Ascending aorta (tissue), 2 donors: ENCODE results near the gene MDH2. TPM values are rescaled to one million over a fixed set of nuclear protein-coding genes. Genes with fewer than 3 reads are reported as not detected.
"Not testable (repeated sequence)": the region's sequence is repeated elsewhere in the genome, so short reads cannot be mapped to it uniquely, and the experiment has no call there.

ENCODE experiments used
- DNase-seq, 2 donors: peaks; one replicate each; pipeline ENCODE4 v3.0.0-alpha.2; 2019; ENCODE audit warnings: low spot score in 2 of 2
- H3K27ac ChIP-seq, 2 donors: fragments of 200-600 bp; sonication (generic); one replicate each; pipeline ENCODE4 v1.5.1; 2016 to 2017; ENCODE audit warnings: mild to moderate bottlenecking in 1 of 2
- H3K27me3 ChIP-seq: fragments of 200-600 bp; sonication (generic); one replicate; pipeline ENCODE4 v1.5.1; 2017
- H3K36me3 ChIP-seq, 2 donors: fragments of 200-600 bp; sonication (generic); one replicate each; pipeline ENCODE4 v1.5.1; 2016
- H3K4me1 ChIP-seq, 2 donors: fragments of 200-600 bp; sonication (generic); one replicate each; pipeline ENCODE4 v1.5.1; 2016 to 2017; ENCODE audit warnings: mild to moderate bottlenecking in 1 of 2
- H3K4me3 ChIP-seq, 2 donors: fragments of 200-600 bp; sonication (generic); one replicate each; pipeline ENCODE4 v1.5.1; 2016 to 2017; ENCODE audit warnings: mild to moderate bottlenecking in 1 of 2
- H3K9me3 ChIP-seq, 2 donors: fragments of 200-600 bp; sonication (generic); one replicate each; pipeline ENCODE4 v1.5.1; 2016
- intact Hi-C: fragments of 100-400 bp; cut with DNase I; formaldehyde crosslinking; loops from one replicate; pipeline ENCODE4 v1.15.1; 2023
- total RNA-seq: library from RNA; depleted of rRNA; stranded (reverse); fragments of >200 nt; gene quantifications from one replicate; pipeline ENCODE4 v1.1.0, GENCODE V29; 2016
- TF ChIP-seq, protein P1 (sequence below), 3 experiments: fragments of 200-600 bp in 2 of 3; fragments of 450-650 bp in 1 of 3; sonication (generic) in 2 of 3; IDR thresholded peaks; one replicate each; pipeline ENCODE4 v1.5.1; 2016 to 2019; ENCODE audit warnings: antibody characterized with exemption in 3 of 3, mild to moderate bottlenecking in 1 of 3, moderate library complexity in 1 of 3

Gene MDH2
- total RNA-seq, 1 donor from 2014 or later, result 63.5 TPM

DNA sequence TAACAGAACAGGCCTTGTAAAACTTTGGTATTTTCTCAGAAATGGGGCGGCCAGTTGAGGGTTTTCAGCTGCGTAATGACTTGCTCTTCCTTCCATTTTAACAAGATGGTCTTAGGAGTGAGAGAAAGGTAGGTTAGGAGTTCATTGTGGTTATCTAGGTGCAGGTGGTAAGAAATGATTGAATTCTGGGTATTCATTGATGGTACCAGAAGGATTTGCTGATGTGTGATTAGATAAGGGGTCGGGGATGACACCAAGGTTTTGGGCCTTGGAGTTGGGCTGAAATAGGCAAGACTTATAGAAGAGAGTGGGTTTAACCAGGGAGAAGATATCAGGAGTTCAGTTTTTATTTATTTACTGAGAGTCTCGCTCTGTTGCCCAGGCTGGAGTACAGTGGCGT, 2.6 kb downstream of the MDH2 start:
- TF ChIP-seq, protein P1, sequence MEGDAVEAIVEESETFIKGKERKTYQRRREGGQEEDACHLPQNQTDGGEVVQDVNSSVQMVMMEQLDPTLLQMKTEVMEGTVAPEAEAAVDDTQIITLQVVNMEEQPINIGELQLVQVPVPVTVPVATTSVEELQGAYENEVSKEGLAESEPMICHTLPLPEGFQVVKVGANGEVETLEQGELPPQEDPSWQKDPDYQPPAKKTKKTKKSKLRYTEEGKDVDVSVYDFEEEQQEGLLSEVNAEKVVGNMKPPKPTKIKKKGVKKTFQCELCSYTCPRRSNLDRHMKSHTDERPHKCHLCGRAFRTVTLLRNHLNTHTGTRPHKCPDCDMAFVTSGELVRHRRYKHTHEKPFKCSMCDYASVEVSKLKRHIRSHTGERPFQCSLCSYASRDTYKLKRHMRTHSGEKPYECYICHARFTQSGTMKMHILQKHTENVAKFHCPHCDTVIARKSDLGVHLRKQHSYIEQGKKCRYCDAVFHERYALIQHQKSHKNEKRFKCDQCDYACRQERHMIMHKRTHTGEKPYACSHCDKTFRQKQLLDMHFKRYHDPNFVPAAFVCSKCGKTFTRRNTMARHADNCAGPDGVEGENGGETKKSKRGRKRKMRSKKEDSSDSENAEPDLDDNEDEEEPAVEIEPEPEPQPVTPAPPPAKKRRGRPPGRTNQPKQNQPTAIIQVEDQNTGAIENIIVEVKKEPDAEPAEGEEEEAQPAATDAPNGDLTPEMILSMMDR (IDR thresholded peaks at IDR 0.05), result no peak
- no peaks in the 10 kb centered on the region for H3K27me3 ChIP-seq
- intact Hi-C loops, result no loop called here
- peaks cover 5 to 24% of the 10 kb centered on the region in 2 donors for H3K36me3 ChIP-seq
- H3K27ac ChIP-seq, result no peak overlapping the region
- H3K9me3 ChIP-seq, result no peaks in the 10 kb centered on the region
- no peak overlapping the region for H3K4me3 ChIP-seq
- DNase-seq, result no peak
- H3K4me1 ChIP-seq, result peaks cover 0 to 19% of the 10 kb centered on the region in 2 donors

DNA sequence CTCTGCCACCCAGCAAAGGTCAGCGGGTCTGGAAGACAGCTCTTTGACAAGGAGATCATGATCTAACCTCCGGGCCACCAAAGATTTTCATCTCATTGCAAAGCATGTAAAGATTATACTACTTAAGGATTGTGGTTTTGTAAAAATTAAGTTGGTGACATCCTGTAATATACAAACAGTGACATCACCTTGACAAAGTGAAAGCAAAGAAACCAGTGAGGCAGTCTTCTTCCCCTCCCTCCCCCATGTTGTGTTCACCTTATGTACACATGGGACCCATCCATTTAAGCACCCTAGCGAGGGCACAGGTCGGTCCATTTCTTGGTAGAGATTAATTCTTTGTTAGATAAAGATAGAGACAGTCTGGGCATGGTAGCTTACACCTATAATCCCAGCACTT, 3.9 kb downstream of the MDH2 start:
- H3K4me1 ChIP-seq, result peaks cover 0 to 13% of the 10 kb centered on the region in 2 donors

DNA sequence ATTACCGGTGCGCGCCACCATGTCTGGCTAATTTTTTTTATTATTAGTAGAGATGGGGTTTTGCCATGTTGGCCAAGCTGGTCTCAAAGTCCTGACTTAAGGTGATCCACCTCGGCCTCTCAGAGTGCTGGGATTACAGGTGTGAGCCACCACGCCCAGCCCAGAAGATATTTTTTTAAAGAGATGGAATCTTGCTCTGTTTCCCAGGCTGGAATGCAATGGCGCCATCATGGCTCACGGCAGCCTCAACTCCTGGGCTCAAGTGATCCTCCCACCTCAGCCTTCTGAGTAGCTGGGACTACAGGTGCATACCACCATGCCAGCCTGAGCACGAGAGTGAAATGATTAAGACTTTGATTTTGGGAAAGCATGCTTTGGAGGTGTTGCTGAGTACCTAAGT, 4.8 kb downstream of the MDH2 start:
- H3K4me3 ChIP-seq, DNase-seq, intact Hi-C loops, H3K27me3 ChIP-seq, H3K27ac ChIP-seq, H3K9me3 ChIP-seq: not testable (repeated sequence)
- peaks cover 0 to 10% of the 10 kb centered on the region in 2 donors for H3K4me1 ChIP-seq
- peaks cover 13 to 31% of the 10 kb centered on the region in 2 donors for H3K36me3 ChIP-seq

More for the DNA sequence above, 3.9 kb downstream of the MDH2 start:
- Histone ChIP-seq H3K4me3 (no peak overlapping the region), H3K27me3 (no peaks in the 10 kb centered on the region), H3K9me3 (no peaks in the 10 kb centered on the region), H3K27ac (no peak overlapping the region), H3K36me3 (peaks cover 7 to 24% of the 10 kb centered on the region in 2 donors)
- intact Hi-C loops, result no loop called here
- DNase-seq, result no peak
- TF ChIP-seq, protein P1 (IDR thresholded peaks at IDR 0.05), result no peak

DNA sequence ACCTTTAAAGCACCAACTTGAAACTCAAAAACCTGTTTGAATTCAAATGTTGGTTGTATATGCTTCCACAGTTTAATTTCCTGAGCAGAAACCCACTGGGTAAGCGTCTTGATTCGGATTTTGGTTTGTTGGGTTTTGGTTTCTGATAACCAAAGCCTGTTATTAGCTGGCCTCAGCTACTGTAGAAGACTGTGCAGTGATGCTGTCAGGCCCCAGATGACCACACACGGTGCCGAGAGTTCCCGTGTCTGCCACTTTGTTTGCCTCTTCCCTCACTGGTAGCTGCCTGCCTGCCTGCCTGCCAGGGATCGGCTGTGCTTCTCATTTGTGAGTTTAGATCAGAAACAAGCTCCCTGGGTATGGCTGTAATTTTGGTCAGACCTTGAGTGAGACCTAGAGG, 5.6 kb downstream of the MDH2 start:
- Histone ChIP-seq H3K4me1 (peaks cover 0 to 10% of the 10 kb centered on the region in 2 donors), H3K9me3 (no peaks in the 10 kb centered on the region), H3K4me3 (no peak overlapping the region), H3K27ac (no peak overlapping the region), H3K27me3 (no peaks in the 10 kb centered on the region), H3K36me3 (peaks cover 21 to 38% of the 10 kb centered on the region in 2 donors)
- no peak for DNase-seq
- intact Hi-C loops, result no loop called here
- TF ChIP-seq, protein P1 (IDR thresholded peaks at IDR 0.05), result no peak

DNA sequence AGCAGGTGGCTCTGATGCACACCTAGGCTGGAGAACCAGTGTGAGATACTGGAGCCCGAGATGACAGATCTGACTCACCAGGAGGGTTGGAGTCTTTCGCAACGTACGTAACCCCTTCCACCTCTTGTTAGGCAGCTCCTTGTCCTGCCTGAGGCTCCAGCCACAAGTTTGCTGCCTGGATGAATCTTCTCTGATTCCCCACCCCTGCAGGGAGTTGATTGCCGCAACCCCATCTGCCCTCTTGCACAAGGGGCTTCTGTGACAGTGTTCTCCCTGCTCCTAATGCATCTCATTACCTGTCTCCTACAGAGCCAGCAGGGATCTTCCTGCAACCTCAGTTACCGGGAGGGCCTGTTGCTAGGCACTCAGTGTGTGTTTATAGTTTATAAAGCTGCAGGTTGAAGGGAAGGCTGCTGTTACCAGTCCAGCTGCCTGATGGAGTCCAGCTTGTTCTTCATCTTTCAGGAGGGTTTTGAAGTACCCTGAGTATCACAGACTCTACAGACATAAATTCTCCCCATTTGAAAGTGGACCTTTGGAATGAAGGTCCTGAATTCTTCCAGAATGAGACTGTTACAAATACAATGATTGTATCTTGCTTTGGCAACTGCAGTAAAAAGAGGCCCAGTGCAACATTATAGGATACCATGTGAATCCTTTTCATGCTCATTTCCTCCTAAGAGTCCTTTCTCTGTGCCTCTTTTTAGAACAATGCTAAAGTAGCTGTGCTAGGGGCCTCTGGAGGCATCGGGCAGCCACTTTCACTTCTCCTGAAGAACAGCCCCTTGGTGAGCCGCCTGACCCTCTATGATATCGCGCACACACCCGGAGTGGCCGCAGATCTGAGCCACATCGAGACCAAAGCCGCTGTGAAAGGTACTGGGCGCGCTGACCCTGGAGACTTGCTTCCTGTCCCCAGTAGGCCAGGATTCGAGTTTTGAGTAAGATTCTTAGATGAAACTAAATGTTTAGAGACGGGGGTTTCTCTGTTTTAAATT, 6.5 kb downstream of the MDH2 start:
- intact Hi-C loops, result no loop called here
- no peak for DNase-seq
- peaks cover 31 to 48% of the 10 kb centered on the region in 2 donors for H3K36me3 ChIP-seq

More for the DNA sequence above, 6.5 kb downstream of the MDH2 start:
- H3K27me3 ChIP-seq, result no peaks in the 10 kb centered on the region
- TF ChIP-seq, protein P1 (IDR thresholded peaks at IDR 0.05), result no peak
- H3K4me3 ChIP-seq, result no peak overlapping the region
- no peaks in the 10 kb centered on the region for H3K9me3 ChIP-seq
- no peak overlapping the region for H3K27ac ChIP-seq
- H3K4me1 ChIP-seq, result peaks cover 0 to 3% of the 10 kb centered on the region in 2 donors
